H1 (cell line): ENCODE data around the gene PRKRIP1. TPM values are rescaled to one million over a fixed set of nuclear protein-coding genes. Genes with fewer than 3 reads are reported as not detected.
"Not testable (repeated sequence)": the region's sequence is repeated elsewhere in the genome, so short reads cannot be mapped to it uniquely, and the experiment has no call there.

Experiments used
- CTCF ChIA-PET: fragments of 300-600 bp; sonication (Branson Sonifier 250); formaldehyde crosslinking; loops from one replicate; lab custom pipeline; 2021; ENCODE audit not compliant: partially characterized antibody; lab: Charles Lee
- POLR2A ChIA-PET: fragments of 300-600 bp; sonication (Branson Sonifier 250); formaldehyde crosslinking; loops from one replicate; lab custom pipeline; 2021; ENCODE audit warnings: inconsistent platforms; ENCODE audit not compliant: partially characterized antibody; lab: Charles Lee
- DNase-seq, 2 experiments: peaks; one replicate each; pipeline versions ENCODE4 v3.0.0 to v3.0.0-alpha.2; 2010 to 2022; ENCODE audit warnings: low spot score in 2 of 2, low read depth in 1 of 2, mixed read lengths in 1 of 2
- FAIRE-seq: peaks from 2 replicates; lab custom pipeline; 2011; peaks lifted over from hg19 to GRCh38; lab: Jason Lieb, UNC
- H2AFZ ChIP-seq: 2 replicates; pipeline ENCODE4 v1.8.1; 2012; ENCODE audit warnings: low read length, inconsistent platforms
- H2AK5ac ChIP-seq: 2 replicates; pipeline ENCODE4 v1.6.1; 2013; ENCODE audit warnings: low read depth, low read length
- H2BK120ac ChIP-seq: replicated peaks from 2 replicates; pipeline ENCODE3; 2013; ENCODE audit warnings: low read depth, low read length, inconsistent platforms
- H2BK12ac ChIP-seq: 2 replicates; pipeline ENCODE4 v1.6.1; 2013; ENCODE audit warnings: low read depth, low read length
- H2BK15ac ChIP-seq: 2 replicates; pipeline ENCODE4 v1.6.1; 2013; ENCODE audit warnings: low read length
- H2BK20ac ChIP-seq: 2 replicates; pipeline ENCODE4 v1.6.1; 2013; ENCODE audit warnings: low read length
- H2BK5ac ChIP-seq: 2 replicates; pipeline ENCODE4 v1.6.1; 2013; ENCODE audit warnings: low read depth, low read length
- H3K14ac ChIP-seq: 2 replicates; pipeline ENCODE4 v1.6.1; 2013; ENCODE audit warnings: inconsistent platforms; ENCODE audit not compliant: insufficient read length
- H3K18ac ChIP-seq: 2 replicates; pipeline ENCODE4 v1.6.1; 2013; ENCODE audit warnings: low read length; ENCODE audit errors: extremely low read depth
- H3K23ac ChIP-seq: 2 replicates; pipeline ENCODE4 v1.6.1; 2013; ENCODE audit warnings: inconsistent platforms; ENCODE audit not compliant: insufficient read length
- H3K23me2 ChIP-seq: 2 replicates; pipeline ENCODE4 v1.6.1; 2013; ENCODE audit warnings: low read depth, low read length
- H3K27ac ChIP-seq: 2 replicates; pipeline ENCODE4 v1.6.1; 2011; ENCODE audit warnings: low read depth, low read length, inconsistent platforms
- H3K27me3 ChIP-seq, 4 experiments: replicated peaks in 1 of 4; 1 replicate in 1 of 4; 2 replicates in 3 of 4; pipeline versions ENCODE4 v1.6.1 to v1.8.1; 2011 to 2013; ENCODE audit warnings: low read length in 3 of 4, mild to moderate bottlenecking in 3 of 4, inconsistent platforms in 2 of 4, mixed read lengths in 2 of 4, moderate library complexity in 1 of 4; ENCODE audit not compliant: control insufficient read depth in 3 of 4, insufficient read depth in 3 of 4; ENCODE audit errors: extremely low read depth in 1 of 4
- H3K36me3 ChIP-seq, 4 experiments: 2 replicates each; pipeline versions ENCODE4 v1.6.1 to v1.8.1; 2011 to 2013; ENCODE audit warnings: mild to moderate bottlenecking in 4 of 4, low read length in 3 of 4, moderate library complexity in 2 of 4, control low read depth in 1 of 4, inconsistent platforms in 1 of 4; ENCODE audit not compliant: insufficient read depth in 4 of 4, control insufficient read depth in 2 of 4
- H3K4ac ChIP-seq: replicated peaks from 2 replicates; pipeline ENCODE3; 2013; ENCODE audit warnings: low read length, low read depth, mixed read lengths, inconsistent platforms; ENCODE audit not compliant: insufficient read length
- H3K4me1 ChIP-seq, 4 experiments: replicated peaks in 1 of 4; 1 replicate in 1 of 4; 2 replicates in 3 of 4; pipeline versions ENCODE4 v1.6.1 to v1.8.1; 2011 to 2013; ENCODE audit warnings: low read length in 3 of 4, inconsistent platforms in 2 of 4, mixed read lengths in 1 of 4; ENCODE audit not compliant: insufficient read depth in 4 of 4, control insufficient read depth in 3 of 4
- H3K4me2 ChIP-seq, 2 experiments: 2 replicates each; pipeline versions ENCODE4 v1.6.1 to v1.8.1; 2011 to 2013; ENCODE audit warnings: low read depth in 2 of 2, low read length in 2 of 2, control low read depth in 1 of 2, inconsistent platforms in 1 of 2, mild to moderate bottlenecking in 1 of 2; ENCODE audit not compliant: insufficient read depth in 1 of 2
- H3K4me3 ChIP-seq, 4 experiments: fragments of 200-600, 300-600 bp in 1 of 4; sonication (generic), shearing (Covaris generic), sonication (Bioruptor Twin) in 1 of 4; 2 replicates each; pipeline versions ENCODE4 v1.5.1 to v1.8.1; 2011 to 2016; ENCODE audit warnings: low read length in 4 of 4, low read depth in 3 of 4, control low read depth in 2 of 4, inconsistent platforms in 2 of 4, mild to moderate bottlenecking in 2 of 4, mixed read lengths in 1 of 4, moderate library complexity in 1 of 4; ENCODE audit not compliant: insufficient read depth in 2 of 4; ENCODE audit errors: extremely low read depth in 1 of 4
- H3K56ac ChIP-seq: replicated peaks from 2 replicates; pipeline ENCODE3; 2013; ENCODE audit warnings: low read depth, mild to moderate bottlenecking, mixed read lengths, low read length, inconsistent platforms; ENCODE audit not compliant: insufficient read length
- H3K79me1 ChIP-seq: 2 replicates; pipeline ENCODE4 v1.6.1; 2013; ENCODE audit warnings: low read depth, low read length, control low read depth
- H3K79me2 ChIP-seq, 2 experiments: 2 replicates each; pipeline versions ENCODE4 v1.6.1 to v1.8.1; 2012 to 2013; ENCODE audit warnings: low read length in 2 of 2, mild to moderate bottlenecking in 2 of 2, inconsistent platforms in 1 of 2; ENCODE audit not compliant: insufficient read depth in 2 of 2, control insufficient read depth in 1 of 2
- H3K9ac ChIP-seq, 4 experiments: replicated peaks in 1 of 4; 1 replicate in 1 of 4; 2 replicates in 3 of 4; pipeline versions ENCODE4 v1.6.1 to v1.8.1; 2011 to 2013; ENCODE audit warnings: low read depth in 3 of 4, low read length in 3 of 4, control low read depth in 2 of 4, mild to moderate bottlenecking in 2 of 4, moderate library complexity in 2 of 4, inconsistent platforms in 1 of 4; ENCODE audit errors: extremely low read depth in 1 of 4
- H3K9me3 ChIP-seq, 2 experiments: 2 replicates each; pipeline versions ENCODE4 v1.6.1 to v1.8.1; 2012 to 2013; ENCODE audit warnings: mild to moderate bottlenecking in 2 of 2, moderate library complexity in 2 of 2, control low read depth in 1 of 2, inconsistent platforms in 1 of 2, low read depth in 1 of 2, low read length in 1 of 2, mixed read lengths in 1 of 2; ENCODE audit not compliant: insufficient read depth in 2 of 2
- H4K20me1 ChIP-seq, 2 experiments: replicated peaks in 1 of 2; 2 replicates each; pipeline versions ENCODE3 to v1.8.1; 2011 to 2013; ENCODE audit warnings: inconsistent platforms in 2 of 2, low read length in 2 of 2, mild to moderate bottlenecking in 1 of 2; ENCODE audit not compliant: insufficient read depth in 2 of 2, control insufficient read depth in 1 of 2
- H4K5ac ChIP-seq: 2 replicates; pipeline ENCODE4 v1.6.1; 2013; ENCODE audit warnings: low read length, low read depth, mixed read lengths, inconsistent platforms; ENCODE audit not compliant: insufficient read length
- H4K8ac ChIP-seq: 2 replicates; pipeline ENCODE4 v1.8.0; 2013; ENCODE audit warnings: mild to moderate bottlenecking, moderate library complexity, low read length, inconsistent platforms; ENCODE audit not compliant: insufficient read depth; ENCODE audit errors: extremely low read depth
- H4K91ac ChIP-seq: replicated peaks from 2 replicates; pipeline ENCODE3; 2013; ENCODE audit warnings: low read length, mixed read lengths, inconsistent platforms; ENCODE audit not compliant: insufficient read length
- CTCF ChIP-seq, 3 experiments: IDR thresholded peaks; 1 replicate in 2 of 3; 2 replicates in 1 of 3; pipeline versions ENCODE4 v1.5.1 to v1.6.1; 2011; ENCODE audit warnings: low read length in 3 of 3, mild to moderate bottlenecking in 3 of 3, inconsistent platforms in 2 of 3, low read depth in 1 of 3, moderate library complexity in 1 of 3; ENCODE audit not compliant: insufficient read depth in 1 of 3; ENCODE audit errors: control extremely low read depth in 1 of 3
- MAX ChIP-seq: IDR thresholded peaks from 2 replicates; pipeline ENCODE4 v1.6.1; 2012; ENCODE audit warnings: inconsistent platforms
- NRF1 ChIP-seq: IDR thresholded peaks from 2 replicates; pipeline ENCODE4 v1.6.1; 2011; ENCODE audit warnings: mild to moderate bottlenecking, low read depth, low read length, improper control_type of control experiment
- PHF8 ChIP-seq: fragments of 200-600 bp; sonication (generic); conservative IDR thresholded peaks from 2 replicates; pipeline ENCODE4 v1.7.1; 2012; ENCODE audit warnings: low read depth, mild to moderate bottlenecking, inconsistent platforms, low read length, moderate library complexity
- POLR2AphosphoS5 ChIP-seq: IDR thresholded peaks from 2 replicates; pipeline ENCODE4 v1.6.1; 2011; ENCODE audit warnings: low read depth, low read length
- RBBP5 ChIP-seq: IDR thresholded peaks from 2 replicates; pipeline ENCODE4 v1.7.1; 2012; ENCODE audit warnings: low read depth, mild to moderate bottlenecking, inconsistent platforms, low read length, moderate library complexity, borderline replicate concordance
- SIX5 ChIP-seq: IDR thresholded peaks from 2 replicates; pipeline ENCODE4 v1.6.1; 2011; ENCODE audit warnings: mild to moderate bottlenecking, low read depth, low read length
- TAF1 ChIP-seq: IDR thresholded peaks from 2 replicates; pipeline ENCODE4 v1.6.1; 2011; ENCODE audit warnings: mild to moderate bottlenecking, low read depth, low read length
- WGBS, 2 experiments: shearing (Covaris generic) in 1 of 2; methylation state at CpG; one replicate each; pipeline versions ENCODE4 v1.1.6 to v1.1.7; 2013 to 2015; ENCODE audit warnings: low lambda C conversion rate in 2 of 2, mixed read lengths in 2 of 2, inconsistent platforms in 1 of 2, low coverage in 1 of 2, missing lambda C conversion rate in 1 of 2; ENCODE audit not compliant: insufficient replicate concordance in 2 of 2, insufficient coverage in 1 of 2, insufficient read length in 1 of 2; ENCODE audit errors: extremely low coverage in 1 of 2, missing lambda C conversion rate in 1 of 2; 5-methylcytosine and 5-hydroxymethylcytosine counted together
- polyA plus RNA-seq, 7 experiments: library from polyadenylated mRNA; depleted of rRNA in 3 of 7; stranded (reverse) in 5 of 7; unstranded in 2 of 7; fragments of >200 nt in 5 of 7; fragments of 200-250 nt in 2 of 7; gene quantifications; 1 replicate in 5 of 7; 2 replicates in 1 of 7; 4 replicates in 1 of 7; pipeline versions ENCODE4 v1.2.1 to v1.2.3, GENCODE V29; 2011 to 2013; ENCODE audit warnings: missing spikeins in 2 of 7, mixed read lengths in 2 of 7
- total RNA-seq: library from RNA; stranded (reverse); fragmentation: NEBNext Ultra II Directional; extraction: Animal tissue kit (Norgen Biotek cat#: 25700); gene quantifications from 2 replicates; pipeline ENCODE4 v1.2.1, GENCODE V29; 2021

Gene PRKRIP1
- total and polyA plus RNA-seq, 2 of the 8 experiments (the other 6 are each of a cell fraction or from before 2014, with no cell fraction given): 11.1 to 22.0 TPM

GRCh38 chr7:102363549-102364393 is 32.4 kb upstream of the PRKRIP1 start:
- H3K9me3 ChIP-seq, H3K23ac ChIP-seq, H4K20me1 ChIP-seq, H3K27me3 ChIP-seq, H3K14ac ChIP-seq, H4K91ac ChIP-seq, H3K79me1 ChIP-seq, H2AFZ ChIP-seq, H3K27ac ChIP-seq, H3K23me2 ChIP-seq, H3K4ac ChIP-seq, H2BK15ac ChIP-seq, H2BK20ac ChIP-seq, H4K8ac ChIP-seq, H2AK5ac ChIP-seq, H3K36me3 ChIP-seq, H3K56ac ChIP-seq, H2BK120ac ChIP-seq, FAIRE-seq, H3K79me2 ChIP-seq, H2BK12ac ChIP-seq, H3K4me1 ChIP-seq, H3K18ac ChIP-seq: not testable (repeated sequence)
- CTCF ChIA-PET: interaction anchor here (1.0 to 1.1 kb wide), 2 partner anchors 26 to 28 kb away, joined by 3 to 5 read pairs; no protein-coding TSS in a partner anchor
- WGBS, 2 experiments: 1% methylated on average over 54 of the region's 76 CpGs; no CpG with 5 or more reads in 1 of the 2 experiments
- H3K9ac ChIP-seq: peak overlapping the region in 2 of 4 experiments; percentile 21 to 47; a peak in 2 of 7 replicates
- DNase-seq: peak; percentile 83 to 89
- peak overlapping the region; percentile 51 for H4K5ac ChIP-seq
- POLR2A ChIA-PET: interaction anchor here (1.0 kb wide), 2 partner anchors 23 to 43 kb away, joined by 3 to 5 read pairs; no protein-coding TSS in a partner anchor
- peak overlapping the region; percentile 56 to 59; a peak in 3 of 4 replicates for H3K4me2 ChIP-seq
- peak overlapping the region; percentile 76; the same call in 1 of the 2 replicates for H2BK5ac ChIP-seq
- peak overlapping the region; percentile 49 to 77 (median 58) for H3K4me3 ChIP-seq
- TF ChIP-seq RBBP5: peak; percentile 39; the same call in 1 of the 2 replicates
- peak; percentile 45; the same call in 1 of the 2 replicates for TF ChIP-seq PHF8
- peak in 2 of 3 experiments; percentile 20 to 34; a peak in 3 of 4 replicates for TF ChIP-seq CTCF (IDR thresholded peaks at IDR 0.05; ENCODE audit: control extremely low read depth in 1 of 3, insufficient read depth in 1 of 3, low read depth in 1 of 3, low read length in 3 of 3)
- peak; percentile 52; the same call in 1 of the 2 replicates for TF ChIP-seq POLR2AphosphoS5
- peak; percentile 39; the same call in 1 of the 2 replicates for TF ChIP-seq TAF1
- TF ChIP-seq SIX5: peak; percentile 45
- peak; percentile 69 for TF ChIP-seq MAX
- TF ChIP-seq NRF1: peak; percentile 71
